HS-27A (cell line): ENCODE measurements around the gene CCDC152.
"Not testable (repeated sequence)": the region's sequence is repeated elsewhere in the genome, so short reads cannot be mapped to it uniquely, and the experiment has no call there.

Experiments used
- DNase-seq: peaks from one replicate; pipeline ENCODE4 v3.0.0-alpha.2; 2012; ENCODE audit warnings: low read depth, missing footprints

Gene CCDC152, protein sequence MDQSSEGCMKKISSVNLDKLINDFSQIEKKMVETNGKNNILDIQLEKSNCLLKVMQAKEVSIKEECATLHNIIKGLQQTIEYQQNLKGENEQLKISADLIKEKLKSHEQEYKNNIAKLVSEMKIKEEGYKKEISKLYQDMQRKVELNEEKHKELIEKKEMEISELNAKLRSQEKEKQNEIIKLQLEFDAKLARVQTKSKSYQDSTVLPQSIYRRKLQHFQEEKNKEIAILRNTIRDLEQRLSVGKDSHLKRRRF

DNA sequence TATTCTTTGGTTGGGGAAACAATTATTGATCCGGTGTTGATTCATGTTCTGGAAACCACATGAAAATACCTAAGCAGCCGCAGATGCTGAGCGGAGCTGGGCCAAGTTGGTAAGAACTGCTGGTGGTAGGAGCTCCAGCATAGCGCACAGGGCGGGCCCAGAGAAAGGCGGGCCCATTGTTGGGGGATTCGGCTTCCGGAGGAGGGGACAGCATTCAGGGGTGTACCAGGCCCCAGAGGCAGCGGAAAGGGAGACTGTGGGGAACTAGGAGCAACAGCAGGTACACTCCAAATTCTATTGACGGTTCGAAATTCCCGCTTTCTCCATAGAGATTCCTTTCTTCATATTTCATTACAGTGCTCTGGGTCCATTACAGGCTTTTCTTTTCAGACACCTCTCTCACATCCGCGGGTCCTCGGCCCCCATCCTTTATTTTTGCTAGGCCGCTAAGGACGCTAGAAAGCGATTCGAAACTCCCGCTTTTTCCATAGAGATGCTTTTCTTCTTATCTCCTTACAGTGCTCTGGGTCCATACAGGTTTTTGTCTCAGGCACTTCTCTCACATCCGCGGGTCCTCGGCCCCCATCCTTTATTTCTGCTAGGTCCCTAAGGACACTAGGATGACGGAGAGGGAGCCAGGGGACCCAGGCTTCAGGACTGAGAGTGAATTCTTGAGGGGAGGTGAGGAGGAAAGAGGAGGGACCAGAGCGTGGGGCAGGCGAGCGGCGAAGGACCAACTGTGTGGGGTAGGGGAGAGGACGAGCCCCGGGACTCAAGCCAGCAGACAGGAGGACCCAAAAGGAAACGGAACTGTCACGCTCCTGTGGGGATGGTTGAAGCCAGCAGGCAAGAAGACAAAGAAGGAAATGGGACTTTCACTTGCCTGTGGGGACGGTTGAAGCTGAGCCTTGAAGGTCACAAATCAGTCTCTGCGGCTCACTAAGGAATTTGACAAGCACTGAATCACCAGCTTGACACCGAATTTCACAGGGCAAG lies at the start of gene CCDC152:
CCDC152 (plus strand) TSS at position 213 of the 996 bp plus-strand sequence. CDS start 2,304 bp downstream, outside the sequence.
- no peak for DNase-seq

DNA sequence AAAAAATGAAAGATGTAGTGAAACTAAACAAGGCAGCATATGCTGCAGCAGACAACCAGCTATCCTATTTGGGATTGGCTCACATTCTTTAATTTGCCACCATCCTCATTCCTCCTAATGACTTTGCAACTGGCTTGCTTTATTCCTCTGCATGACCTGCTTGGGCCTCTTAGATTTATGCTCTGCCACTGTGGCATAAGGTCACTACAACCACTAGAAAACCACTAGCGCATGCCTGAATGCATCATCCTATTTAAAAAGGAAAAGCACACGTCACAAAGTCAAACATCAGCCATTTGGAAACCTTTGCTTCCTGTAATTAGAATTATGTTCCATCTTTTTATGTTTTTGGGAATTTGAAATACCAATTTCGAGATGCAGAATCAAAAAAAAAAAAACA lies 40.8 kb upstream of the CCDC152 start:
- DNase-seq, result no peak

DNA sequence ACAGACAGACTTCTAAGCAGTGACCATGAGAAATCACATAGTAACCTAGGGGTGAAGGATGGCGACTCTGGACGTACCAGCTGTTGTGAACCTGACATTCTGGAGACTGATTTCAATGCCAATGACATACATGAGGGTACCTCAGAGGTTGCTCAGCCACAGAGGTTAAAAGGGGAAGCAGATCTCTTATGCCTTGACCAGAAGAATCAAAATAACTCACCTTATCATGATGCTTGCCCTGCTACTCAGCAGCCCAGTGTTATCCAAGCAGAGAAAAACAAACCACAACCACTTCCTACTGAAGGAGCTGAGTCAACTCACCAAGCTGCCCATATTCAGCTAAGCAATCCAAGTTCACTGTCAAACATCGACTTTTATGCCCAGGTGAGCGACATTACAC lies 38.0 kb upstream of the CCDC152 start:
- no peak for DNase-seq

DNA sequence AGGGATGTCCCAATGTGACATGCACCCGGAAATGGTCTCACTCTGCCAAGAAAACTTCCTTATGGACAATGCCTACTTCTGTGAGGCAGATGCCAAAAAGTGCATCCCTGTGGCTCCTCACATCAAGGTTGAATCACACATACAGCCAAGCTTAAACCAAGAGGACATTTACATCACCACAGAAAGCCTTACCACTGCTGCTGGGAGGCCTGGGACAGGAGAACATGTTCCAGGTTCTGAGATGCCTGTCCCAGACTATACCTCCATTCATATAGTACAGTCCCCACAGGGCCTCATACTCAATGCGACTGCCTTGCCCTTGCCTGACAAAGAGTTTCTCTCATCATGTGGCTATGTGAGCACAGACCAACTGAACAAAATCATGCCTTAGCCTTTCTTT lies 37.6 kb upstream of the CCDC152 start:
- DNase-seq, result no peak

GRCh38 chr5:42720251-42720650 lies 36.4 kb upstream of the CCDC152 start:
- DNase-seq, result no peak

DNA sequence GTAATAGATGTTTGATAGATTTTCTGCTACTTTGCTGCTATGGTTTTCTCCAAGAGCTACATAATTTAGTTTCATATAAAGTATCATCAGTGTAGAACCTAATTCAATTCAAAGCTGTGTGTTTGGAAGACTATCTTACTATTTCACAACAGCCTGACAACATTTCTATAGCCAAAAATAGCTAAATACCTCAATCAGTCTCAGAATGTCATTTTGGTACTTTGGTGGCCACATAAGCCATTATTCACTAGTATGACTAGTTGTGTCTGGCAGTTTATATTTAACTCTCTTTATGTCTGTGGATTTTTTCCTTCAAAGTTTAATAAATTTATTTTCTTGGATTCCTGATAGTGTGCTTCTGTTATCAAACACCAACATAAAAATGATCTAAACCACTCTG lies 35.1 kb upstream of the CCDC152 start:
- no peak for DNase-seq

DNA sequence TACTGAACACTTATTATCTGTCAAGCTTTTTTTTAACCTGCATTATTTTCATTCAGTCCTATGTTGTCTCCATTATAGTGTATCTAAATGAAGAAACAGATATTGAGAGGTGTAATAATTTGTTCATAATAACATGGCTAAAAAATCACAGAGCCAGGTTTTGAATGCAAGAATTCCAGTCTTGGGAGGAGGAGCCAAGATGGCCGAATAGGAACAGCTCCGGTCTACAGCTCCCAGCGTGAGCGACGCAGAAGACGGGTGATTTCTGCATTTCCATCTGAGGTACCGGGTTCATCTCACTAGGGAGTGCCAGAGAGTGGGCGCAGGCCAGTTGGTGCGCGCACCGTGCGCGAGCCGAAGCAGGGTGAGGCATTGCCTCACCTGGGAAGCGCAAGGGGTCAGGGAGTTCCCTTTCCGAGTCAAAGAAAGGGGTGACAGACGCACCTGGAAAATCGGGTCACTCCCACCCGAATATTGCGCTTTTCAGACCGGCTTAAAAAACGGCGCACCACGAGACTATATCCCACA lies 22.0 kb upstream of the CCDC152 start:
- DNase-seq, result not testable (repeated sequence)

DNA sequence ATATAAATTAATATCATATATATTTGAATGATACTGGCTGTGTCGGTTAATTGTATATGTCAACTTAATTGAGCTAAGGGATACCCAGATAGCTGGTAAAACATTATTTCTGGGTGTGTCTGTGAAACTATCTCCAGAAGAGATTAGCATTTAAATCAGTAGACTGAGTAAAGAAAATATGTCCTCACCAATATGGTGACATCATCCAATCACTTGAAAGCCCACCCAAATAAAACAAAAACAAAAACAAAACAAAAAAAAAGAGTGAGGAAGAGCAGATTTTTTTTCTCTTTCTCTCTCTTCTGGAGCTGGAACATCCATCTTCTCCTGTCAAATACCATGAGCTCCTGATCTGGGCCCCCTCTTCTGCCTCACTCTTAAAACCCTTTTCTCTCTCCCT lies 15.7 kb upstream of the CCDC152 start:
- DNase-seq, result no peak

DNA sequence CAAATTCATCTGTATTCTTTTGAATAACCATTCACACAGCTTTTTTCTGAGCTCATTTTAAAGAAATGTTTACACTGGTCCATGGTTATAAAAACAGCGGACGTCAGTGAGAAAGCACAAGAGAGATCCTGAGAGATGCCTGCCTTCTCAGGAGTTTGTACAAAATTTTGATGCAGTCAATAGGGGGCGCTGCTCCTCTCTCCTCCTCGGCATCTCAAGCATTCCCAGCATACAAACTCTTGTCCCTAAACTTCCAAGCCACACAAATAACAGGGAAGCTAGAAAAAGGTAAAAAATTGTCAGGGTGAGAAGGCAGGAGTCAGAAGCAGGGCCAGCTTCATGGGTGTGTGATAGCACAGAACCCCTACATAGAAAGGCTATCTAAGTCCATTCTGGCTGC lies 11.2 kb upstream of the CCDC152 start:
- DNase-seq, result no peak

- DNase-seq, result no peak
These were observed 10.8 kb upstream of the CCDC152 start for GRCh38 chr5:42745856-42746255.

DNA sequence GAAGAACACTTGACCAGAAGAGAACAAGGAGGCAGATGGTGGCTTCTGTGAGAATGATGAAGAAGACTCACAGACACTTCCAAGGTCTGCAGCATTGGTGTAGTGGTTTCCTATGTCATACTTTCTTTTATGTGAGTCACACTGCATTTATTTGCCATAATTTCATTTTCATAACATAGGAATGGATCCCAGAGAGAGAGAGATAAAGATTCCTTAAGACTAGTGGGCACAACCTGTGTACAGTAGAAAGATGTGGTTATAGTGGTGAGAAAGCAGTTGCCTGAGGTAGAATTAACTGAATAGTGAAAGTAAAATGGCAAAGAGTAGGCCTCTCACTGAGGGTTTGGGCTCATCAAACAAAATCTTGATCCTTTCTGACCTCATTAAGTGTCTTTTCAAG lies 7.6 kb upstream of the CCDC152 start:
- no peak for DNase-seq

DNA sequence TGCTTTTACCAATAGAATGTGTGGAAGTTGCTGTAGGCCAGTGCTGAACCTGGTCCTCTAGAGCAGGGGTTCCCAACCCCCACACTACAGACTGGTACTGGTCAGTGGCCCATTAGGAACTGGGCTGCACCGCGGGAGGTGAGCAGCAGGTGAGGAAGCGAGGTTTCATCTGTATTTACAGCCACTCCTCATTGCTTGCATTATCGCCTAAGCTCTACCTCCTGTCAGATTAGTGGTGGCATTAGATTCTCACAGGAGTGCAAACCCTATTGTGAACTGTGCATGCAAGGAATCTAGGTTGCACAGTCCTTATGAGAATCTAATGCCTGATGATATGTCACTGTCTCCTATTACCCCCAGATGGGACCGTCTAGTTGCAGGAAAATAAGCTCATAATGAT lies 6.1 kb upstream of the CCDC152 start:
- DNase-seq, result no peak

DNA sequence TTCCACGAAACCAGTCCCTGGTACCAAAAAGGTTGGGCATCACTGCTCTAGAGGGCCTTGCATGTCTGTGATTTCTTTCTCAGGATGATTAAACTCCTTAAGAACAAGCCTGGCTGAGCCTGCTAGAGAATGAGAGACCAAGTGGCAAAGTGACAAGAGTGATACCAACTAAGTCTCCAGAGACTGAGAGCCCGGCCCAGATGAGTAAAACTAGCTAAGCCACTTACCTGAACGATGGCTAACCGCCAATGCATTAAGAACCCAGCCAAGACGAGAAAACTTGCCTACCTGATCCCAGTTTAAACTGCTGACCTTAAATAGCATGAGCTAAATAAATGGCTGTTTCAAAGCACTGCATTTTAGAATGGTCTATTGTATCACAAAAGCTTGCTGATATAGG lies 5.6 kb upstream of the CCDC152 start:
- no peak for DNase-seq

DNA sequence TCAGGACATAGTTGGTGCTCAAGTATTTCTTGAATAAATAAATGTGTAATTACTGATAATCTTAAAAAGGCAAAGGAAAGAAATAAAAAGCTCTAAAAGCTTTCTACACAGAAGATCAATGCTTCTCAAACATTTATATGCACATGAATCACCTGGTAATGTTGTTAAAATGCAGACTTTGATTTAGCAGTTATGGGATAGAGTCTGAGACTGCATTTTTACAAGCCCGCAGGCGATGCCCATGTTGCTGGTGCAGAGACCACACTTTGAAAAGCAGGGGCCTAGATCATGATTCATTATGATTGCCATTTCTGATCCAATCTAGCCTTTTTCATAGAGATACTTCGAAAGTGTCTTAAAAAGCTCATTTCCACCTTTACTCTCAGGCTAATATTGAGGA lies 3.5 kb upstream of the CCDC152 start:
- DNase-seq, result no peak

DNA sequence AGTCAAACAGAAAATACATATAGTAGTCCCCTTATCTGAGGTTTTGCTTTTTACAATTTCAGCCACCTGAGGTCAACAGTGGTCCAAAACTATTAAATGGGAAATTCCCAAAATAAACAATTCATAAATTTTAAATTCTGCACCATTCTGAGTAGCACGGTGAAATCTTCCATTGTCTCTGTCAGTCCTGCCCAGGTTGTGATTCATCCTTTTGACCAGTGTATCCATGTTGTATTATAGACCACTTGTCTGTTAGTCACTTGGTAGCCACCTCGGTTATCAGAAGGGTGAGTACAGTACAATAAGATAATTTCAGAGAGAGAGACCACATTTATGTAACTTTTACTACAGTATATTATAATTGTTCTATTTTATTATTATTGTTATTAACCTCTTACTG lies 2.8 kb downstream of the CCDC152 start:
- DNase-seq, result no peak

DNA sequence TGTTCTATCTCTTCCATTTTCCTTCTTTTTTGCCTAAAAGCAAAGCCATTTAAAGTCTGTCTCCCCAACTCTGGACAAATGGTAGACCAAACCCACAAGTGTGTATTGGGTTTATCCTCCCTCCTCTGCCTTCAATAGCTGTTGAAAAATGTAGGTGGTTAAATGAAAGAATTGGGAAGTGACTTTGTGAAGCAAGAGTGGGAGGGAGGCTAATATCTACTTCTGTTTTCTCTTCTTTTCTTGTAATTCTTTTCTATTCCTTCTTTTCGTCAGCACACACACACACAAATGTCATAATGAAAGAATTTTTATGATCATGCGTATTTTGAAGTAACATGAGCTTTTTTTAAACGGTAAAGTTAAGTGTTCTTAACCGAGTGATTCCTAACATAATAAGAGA lies 3.8 kb downstream of the CCDC152 start:
- DNase-seq, result no peak

DNA sequence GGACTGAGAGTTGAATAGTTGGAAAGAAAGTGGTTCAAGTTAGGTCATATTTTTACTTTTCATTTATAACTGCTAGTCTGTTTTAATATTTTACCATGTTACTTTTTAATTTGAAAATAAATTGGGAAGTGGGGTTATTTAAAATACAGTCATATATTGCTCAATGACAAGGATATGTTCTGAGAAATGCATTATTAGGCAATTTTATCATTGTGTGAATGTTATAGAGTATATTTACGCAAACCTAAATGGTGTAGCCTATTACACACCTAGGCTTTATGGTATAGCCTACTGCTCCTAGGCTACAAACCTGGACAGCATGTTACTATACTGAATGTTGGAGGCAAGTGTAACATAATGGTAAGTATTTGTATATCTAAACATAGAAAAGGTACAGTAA lies 5.2 kb downstream of the CCDC152 start:
- DNase-seq, result no peak

- DNase-seq, result no peak
These were observed 11.0 kb downstream of the CCDC152 start for GRCh38 chr5:42767491-42768105.

DNA sequence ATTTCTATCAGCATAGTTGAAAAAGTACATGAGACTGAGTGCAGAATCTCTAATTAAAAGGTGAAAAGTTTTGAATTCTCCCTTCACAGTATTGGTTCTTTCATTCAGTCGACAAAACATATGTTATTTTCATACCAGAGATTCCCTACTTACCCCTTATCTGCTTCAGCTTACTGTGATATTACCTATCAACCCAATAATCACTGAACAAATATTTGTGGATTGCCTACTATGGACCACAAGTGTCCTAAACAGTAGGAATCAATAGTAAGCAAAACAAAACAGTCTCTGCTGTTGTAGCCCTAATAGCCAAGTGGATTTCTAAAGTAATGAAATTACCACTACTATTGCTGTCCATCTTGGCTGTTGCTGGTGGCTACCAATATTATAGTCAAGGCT lies 11.5 kb downstream of the CCDC152 start:
- DNase-seq, result no peak

DNA sequence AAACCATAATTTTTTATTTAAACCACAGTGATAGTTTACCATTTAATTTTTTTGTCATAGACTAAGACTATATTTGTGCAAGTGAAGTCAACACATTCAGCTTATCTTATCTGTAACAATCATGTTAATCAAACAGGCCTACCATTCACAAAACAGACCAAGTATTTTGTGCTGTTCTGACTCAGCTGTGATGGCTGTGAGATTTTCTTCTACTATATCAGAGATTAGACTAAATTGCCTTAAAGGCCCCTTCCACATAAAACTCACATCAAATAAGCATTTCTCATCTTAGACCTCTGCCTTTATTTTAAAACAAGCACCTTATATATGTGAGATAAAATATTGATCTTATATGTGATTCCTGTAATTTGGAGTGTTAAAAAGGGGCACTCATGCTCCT lies 13.4 kb downstream of the CCDC152 start:
- no peak for DNase-seq

DNA sequence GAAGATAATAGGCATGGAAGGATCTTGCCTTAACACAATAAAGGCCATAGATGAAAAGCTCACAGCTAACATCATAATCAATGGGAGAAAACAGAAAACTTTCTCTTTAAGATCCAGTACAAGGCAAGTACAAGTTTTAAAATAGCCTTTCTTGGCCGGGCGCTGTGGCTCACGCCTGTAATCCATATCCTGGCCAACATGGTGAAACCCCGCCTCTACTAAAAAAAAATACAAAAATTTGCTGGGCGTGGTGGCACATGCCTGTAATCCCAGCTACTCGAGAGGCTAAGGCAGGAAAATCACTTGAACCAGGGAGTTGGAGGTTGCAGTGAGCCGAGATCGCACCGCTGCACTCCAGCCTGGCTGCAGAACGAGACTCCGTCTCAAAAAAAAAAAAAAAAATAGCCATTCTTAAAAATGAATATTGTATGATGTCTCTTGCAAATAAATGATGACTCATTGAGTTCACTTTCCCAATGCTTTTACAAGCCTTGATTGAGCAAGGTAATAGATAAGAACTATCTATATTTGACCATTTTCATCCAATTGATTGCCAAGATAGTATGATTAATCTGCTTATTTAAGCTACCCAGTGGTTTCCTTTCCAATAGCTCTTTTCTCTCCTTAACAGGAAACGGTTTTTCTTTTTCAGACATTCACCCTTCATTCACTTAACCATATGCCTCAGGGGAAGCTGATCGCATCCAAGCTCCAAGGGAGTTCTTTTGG lies 15.8 kb downstream of the CCDC152 start:
- DNase-seq, result no peak

DNA sequence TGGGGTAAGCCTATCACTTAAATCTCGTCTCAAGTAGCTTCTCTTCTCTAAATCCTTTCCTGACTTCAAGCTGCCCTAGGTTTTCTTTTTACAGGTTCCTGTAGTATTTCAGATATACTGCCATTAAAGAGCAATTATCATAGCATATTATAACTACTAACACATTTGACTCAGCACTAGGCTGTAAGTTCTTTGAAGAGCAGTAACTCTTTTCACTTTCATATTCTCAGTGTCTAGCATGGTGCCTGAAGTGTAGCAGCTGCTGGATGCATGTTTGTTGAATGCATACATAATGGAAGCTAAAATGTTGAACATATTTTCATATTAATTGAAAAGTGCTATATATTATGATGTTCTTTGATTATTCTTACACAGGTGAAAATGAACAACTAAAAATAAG lies 22.5 kb downstream of the CCDC152 start:
- no peak for DNase-seq
